GM12878 (cell line): ENCODE measurements around the gene COX10. TPM values are rescaled to one million over a fixed set of nuclear protein-coding genes. Genes with fewer than 3 reads are reported as not detected.

Experiments
- ATAC-seq: fragments of 200-7000 bp; cut with Tn5 transposase; 3 replicates; pipeline ENCODE4 v1.9.1; 2020; ENCODE audit warnings: mild to moderate bottlenecking, moderate library complexity
- BruUV-seq: library from RNA; stranded (reverse); fragments of 400-500 nt; replicated peaks from 2 replicates; lab custom pipeline; 2021; lab: Mats Ljungman, UMichigan
- CTCF ChIA-PET: fragments of 300-600 bp; sonication (Branson Sonifier 250); formaldehyde crosslinking; extraction: SDS; loops from one replicate; lab custom pipeline; 2021; ENCODE audit warnings: inconsistent platforms; lab: Yijun Ruan, JAX
- POLR2A ChIA-PET: fragments of 350-600 bp; formaldehyde crosslinking; extraction: SDS; loops from one replicate; lab custom pipeline; 2021; ENCODE audit warnings: inconsistent platforms; lab: Charles Lee
- RAD21 ChIA-PET: fragments of 300-600 bp; sonication (Branson Sonifier 250); formaldehyde crosslinking; loops from one replicate; lab custom pipeline; 2023; ENCODE audit warnings: antibody characterized with exemption; ENCODE audit not compliant: unreplicated experiment; lab: Charles Lee
- SMC1A ChIA-PET: fragments of 300-600 bp; sonication (Branson Sonifier 250); formaldehyde crosslinking; loops from one replicate; lab custom pipeline; 2023; ENCODE audit not compliant: unreplicated experiment, uncharacterized antibody; lab: Charles Lee
- DNase-seq: peaks from one replicate; pipeline ENCODE4 v3.0.0-alpha.2; 2011; ENCODE audit warnings: low read depth, low spot score
- FAIRE-seq: peaks from 3 replicates; lab custom pipeline; 2011; peaks lifted over from hg19 to GRCh38; lab: Jason Lieb, UNC
- H2AFZ ChIP-seq: 2 replicates; pipeline ENCODE4 v1.6.0; 2011; ENCODE audit warnings: low read depth, low read length, control low read depth; ENCODE audit not compliant: control insufficient read depth
- H3K27ac ChIP-seq: 2 replicates; pipeline ENCODE4 v1.5.1; 2011; ENCODE audit warnings: control low read depth; ENCODE audit not compliant: control insufficient read depth, insufficient read depth
- H3K27me3 ChIP-seq, 2 experiments: replicated peaks in 1 of 2; 2 replicates each; pipeline versions ENCODE4 v1.6.0 to v1.6.1; 2011; ENCODE audit warnings: low read length in 1 of 2; ENCODE audit not compliant: control insufficient read depth in 2 of 2, insufficient read depth in 2 of 2
- H3K36me3 ChIP-seq, 2 experiments: 2 replicates each; pipeline ENCODE4 v1.5.1; 2011; ENCODE audit warnings: low read length in 1 of 2; ENCODE audit not compliant: control insufficient read depth in 2 of 2, insufficient read depth in 2 of 2
- H3K4me1 ChIP-seq: 2 replicates; pipeline ENCODE4 v1.6.1; 2011; ENCODE audit warnings: mild to moderate bottlenecking, low read length, moderate library complexity, mixed read lengths; ENCODE audit not compliant: control insufficient read depth, insufficient read depth
- H3K4me2 ChIP-seq: 2 replicates; pipeline ENCODE4 v1.6.0; 2011; ENCODE audit warnings: control low read depth; ENCODE audit not compliant: control insufficient read depth, insufficient read depth
- H3K4me3 ChIP-seq: fragments of 200-600 bp; sonication (generic); 2 replicates; pipeline ENCODE4 v1.5.1; 2016
- H3K79me2 ChIP-seq: 2 replicates; pipeline ENCODE4 v1.6.0; 2011; ENCODE audit warnings: low read length; ENCODE audit not compliant: control insufficient read depth, insufficient read depth
- H3K9ac ChIP-seq: 2 replicates; pipeline ENCODE4 v1.8.0; 2011; ENCODE audit warnings: low read length, control low read depth, mixed read lengths; ENCODE audit not compliant: control insufficient read depth, insufficient read depth
- H3K9me3 ChIP-seq: replicated peaks from 3 replicates; pipeline ENCODE4 v1.5.1; 2011; ENCODE audit warnings: mild to moderate bottlenecking, low read length; ENCODE audit not compliant: control insufficient read depth, insufficient read depth
- H4K20me1 ChIP-seq: 2 replicates; pipeline ENCODE4 v1.6.0; 2011; ENCODE audit not compliant: control insufficient read depth, insufficient read depth
- BMI1 ChIP-seq: fragments of 450-650 bp; IDR thresholded peaks from 2 replicates; pipeline ENCODE4 v1.6.1; 2016; ENCODE audit warnings: mild to moderate bottlenecking, moderate library complexity, borderline replicate concordance
- CBFB ChIP-seq: IDR thresholded peaks from 2 replicates; pipeline ENCODE4 v1.6.1; 2016; ENCODE audit warnings: antibody characterized with exemption, low read depth
- CHD1 ChIP-seq: IDR thresholded peaks from 2 replicates; pipeline ENCODE4 v1.6.1; 2012; ENCODE audit warnings: low read depth, low read length, improper control_type of control experiment
- GATAD2B ChIP-seq: fragments of 450-650 bp; conservative IDR thresholded peaks from 2 replicates; pipeline ENCODE4 v1.6.1; 2017; ENCODE audit warnings: low read depth, mild to moderate bottlenecking, moderate library complexity
- IKZF2 ChIP-seq, 2 experiments: fragments of 450-650 bp; IDR thresholded peaks; 2 replicates each; pipeline ENCODE4 v1.6.1; 2017; ENCODE audit warnings: mild to moderate bottlenecking in 2 of 2, moderate library complexity in 2 of 2
- IRF4 ChIP-seq: IDR thresholded peaks from 2 replicates; pipeline ENCODE4 v1.6.1; 2011; ENCODE audit warnings: low read depth, low read length
- KLF5 ChIP-seq: fragments of 450-650 bp; IDR thresholded peaks from 2 replicates; pipeline ENCODE4 v1.6.1; 2014; ENCODE audit warnings: mild to moderate bottlenecking; ENCODE audit not compliant: partially characterized antibody
- PAX5 ChIP-seq: IDR thresholded peaks from 2 replicates; pipeline ENCODE4 v1.6.1; 2011; ENCODE audit warnings: low read depth, low read length, borderline replicate concordance
- POU2F2 ChIP-seq: IDR thresholded peaks from 3 replicates; pipeline ENCODE4 v1.6.1; 2011; ENCODE audit warnings: low read depth, mild to moderate bottlenecking, low read length, borderline replicate concordance
- RBBP5 ChIP-seq: fragments of 200-600 bp; sonication (generic); conservative IDR thresholded peaks from 2 replicates; pipeline ENCODE4 v1.6.1; 2016
- RUNX3 ChIP-seq: IDR thresholded peaks from 2 replicates; pipeline ENCODE4 v1.6.1; 2012; ENCODE audit warnings: low read length, inconsistent platforms
- SMAD5 ChIP-seq: IDR thresholded peaks from 2 replicates; pipeline ENCODE4 v1.6.1; 2016; ENCODE audit warnings: antibody characterized with exemption, low read depth
- SP1 ChIP-seq: IDR thresholded peaks from one replicate; pipeline ENCODE4 v1.6.1; 2011; ENCODE audit warnings: low read depth, low read length
- TARDBP ChIP-seq: IDR thresholded peaks from 2 replicates; pipeline ENCODE4 v1.6.1; 2016; ENCODE audit warnings: borderline replicate concordance
- ZNF274 ChIP-seq: IDR thresholded peaks from one replicate; pipeline ENCODE4 v1.8.0; 2011; ENCODE audit not compliant: insufficient read length, insufficient read depth
- ZNF622 ChIP-seq: fragments of 450-650 bp; IDR thresholded peaks from 2 replicates; pipeline ENCODE4 v1.6.1; 2017; ENCODE audit warnings: mild to moderate bottlenecking, inconsistent platforms
- WGBS: methylation state at CpG from one replicate; pipeline ENCODE4 v1.1.6; 2016; ENCODE audit warnings: low lambda C conversion rate; ENCODE audit not compliant: insufficient replicate concordance, insufficient coverage; ENCODE audit errors: missing lambda C conversion rate; 5-methylcytosine and 5-hydroxymethylcytosine counted together
- in situ Hi-C: fragments of 300-500 bp; cut with MboI; formaldehyde crosslinking; loops from 9 replicates; pipeline ENCODE4 v1.14.3; 2018; ENCODE audit warnings: mixed read lengths
- intact Hi-C: fragments of 100-400 bp; cut with micrococcal nuclease; formaldehyde crosslinking; loops from one replicate; pipeline ENCODE4 v1.14.2; 2022; ENCODE audit not compliant: unreplicated experiment
- polyA plus RNA-seq, 11 experiments: library from polyadenylated mRNA; depleted of rRNA in 4 of 11; unstranded in 6 of 11; stranded (reverse) in 5 of 11; fragments of >200 nt; fragmentation: Nextera tagmentation in 4 of 11; fragmentation: Illumina TruSeq in 1 of 11; extraction: Ambion mirVana in 4 of 11; extraction: Trizol in 1 of 11; gene quantifications; 1 replicate in 1 of 11; 2 replicates in 10 of 11; pipeline versions ENCODE4 v1.2.1 to v1.2.3, GENCODE V29; 2011 to 2016; ENCODE audit warnings: inconsistent platforms in 2 of 11, missing spikeins in 2 of 11, low read depth in 1 of 11
- total RNA-seq, 4 experiments: library from RNA; depleted of rRNA in 3 of 4; stranded (reverse); fragments of >200 nt in 3 of 4; fragmentation: Illumina TruSeq in 1 of 4; extraction: Trizol in 1 of 4; gene quantifications; 2 replicates each; pipeline versions ENCODE4 v1.2.1 to v1.2.3, GENCODE V29; 2013 to 2021
- TF ChIP-seq, protein P1 (sequence below): fragments of 450-650 bp; IDR thresholded peaks from 2 replicates; pipeline ENCODE4 v1.6.1; 2017; ENCODE audit warnings: mild to moderate bottlenecking
- TF ChIP-seq, protein P2 (sequence below): fragments of 450-650 bp; IDR thresholded peaks from 2 replicates; pipeline ENCODE4 v1.6.1; 2016; ENCODE audit warnings: mild to moderate bottlenecking, moderate library complexity, borderline replicate concordance
- TF ChIP-seq, protein P3 (sequence below): fragments of 450-650 bp; IDR thresholded peaks from 2 replicates; pipeline ENCODE4 v1.6.1; 2017; ENCODE audit warnings: low read depth, mild to moderate bottlenecking, moderate library complexity

The COX10 gene
- total and polyA plus RNA-seq, 10 of the 15 experiments (the other 5 are each of a cell fraction or from before 2014, with no cell fraction given): 9.6 to 29.4 (median 21.3) TPM

DNA sequence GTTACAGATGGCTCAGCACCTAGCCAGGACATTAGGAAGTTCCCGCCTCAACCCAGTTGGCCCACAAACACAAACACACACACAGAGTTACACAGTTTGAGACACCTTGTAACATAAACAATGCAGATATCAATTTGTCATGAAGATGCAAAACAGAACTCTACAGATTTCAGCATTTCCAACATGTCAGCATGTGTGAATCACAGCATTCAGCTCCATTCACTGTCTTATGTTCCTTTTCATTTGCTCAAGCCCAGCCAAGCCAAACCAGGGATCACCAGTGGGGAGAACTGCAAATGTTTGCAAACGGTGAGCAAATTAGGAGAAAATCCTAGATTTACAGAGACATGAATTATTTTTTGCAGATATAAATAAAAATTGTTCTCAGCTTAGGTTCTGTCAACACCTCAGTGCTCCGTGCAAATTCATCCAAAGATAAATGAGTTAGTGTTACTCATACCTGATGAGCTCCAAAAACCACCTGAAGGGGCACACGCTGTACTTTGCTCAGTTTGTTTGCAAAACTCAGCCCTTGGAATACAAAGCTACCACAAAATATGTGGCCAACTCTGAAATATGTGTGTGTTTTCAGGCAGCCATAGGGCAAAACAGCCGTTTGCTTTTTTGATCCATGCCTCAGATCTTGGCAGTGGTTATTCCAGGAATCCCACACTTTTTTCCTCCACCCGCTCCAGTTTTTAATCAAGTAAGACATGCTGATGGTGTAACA, 16.3 kb upstream of the COX10 start:
- H3K79me2 ChIP-seq: no peaks in the 10 kb centered on the region
- H3K4me2 ChIP-seq: no peak overlapping the region
- no peak for FAIRE-seq
- H3K4me1 ChIP-seq: no peaks in the 10 kb centered on the region
- TF ChIP-seq RUNX3: no peak
- TF ChIP-seq IKZF2 (IDR thresholded peaks at IDR 0.05): no peak
- no peak for TF ChIP-seq BMI1
- TF ChIP-seq IRF4: no peak
- TF ChIP-seq CBFB: no peak
- no peak for TF ChIP-seq TARDBP
- TF ChIP-seq, protein P1, sequence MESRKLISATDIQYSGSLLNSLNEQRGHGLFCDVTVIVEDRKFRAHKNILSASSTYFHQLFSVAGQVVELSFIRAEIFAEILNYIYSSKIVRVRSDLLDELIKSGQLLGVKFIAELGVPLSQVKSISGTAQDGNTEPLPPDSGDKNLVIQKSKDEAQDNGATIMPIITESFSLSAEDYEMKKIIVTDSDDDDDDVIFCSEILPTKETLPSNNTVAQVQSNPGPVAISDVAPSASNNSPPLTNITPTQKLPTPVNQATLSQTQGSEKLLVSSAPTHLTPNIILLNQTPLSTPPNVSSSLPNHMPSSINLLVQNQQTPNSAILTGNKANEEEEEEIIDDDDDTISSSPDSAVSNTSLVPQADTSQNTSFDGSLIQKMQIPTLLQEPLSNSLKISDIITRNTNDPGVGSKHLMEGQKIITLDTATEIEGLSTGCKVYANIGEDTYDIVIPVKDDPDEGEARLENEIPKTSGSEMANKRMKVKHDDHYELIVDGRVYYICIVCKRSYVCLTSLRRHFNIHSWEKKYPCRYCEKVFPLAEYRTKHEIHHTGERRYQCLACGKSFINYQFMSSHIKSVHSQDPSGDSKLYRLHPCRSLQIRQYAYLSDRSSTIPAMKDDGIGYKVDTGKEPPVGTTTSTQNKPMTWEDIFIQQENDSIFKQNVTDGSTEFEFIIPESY: no peak
- TF ChIP-seq SP1: no peak
- no peak for TF ChIP-seq ZNF274
- TF ChIP-seq CHD1: no peak
- TF ChIP-seq ZNF622: no peak
- TF ChIP-seq GATAD2B: no peak
- TF ChIP-seq RBBP5: no peak
- TF ChIP-seq SMAD5: no peak
- TF ChIP-seq KLF5: no peak
- no peak for TF ChIP-seq PAX5
- no peak for TF ChIP-seq POU2F2
- TF ChIP-seq, protein P2, sequence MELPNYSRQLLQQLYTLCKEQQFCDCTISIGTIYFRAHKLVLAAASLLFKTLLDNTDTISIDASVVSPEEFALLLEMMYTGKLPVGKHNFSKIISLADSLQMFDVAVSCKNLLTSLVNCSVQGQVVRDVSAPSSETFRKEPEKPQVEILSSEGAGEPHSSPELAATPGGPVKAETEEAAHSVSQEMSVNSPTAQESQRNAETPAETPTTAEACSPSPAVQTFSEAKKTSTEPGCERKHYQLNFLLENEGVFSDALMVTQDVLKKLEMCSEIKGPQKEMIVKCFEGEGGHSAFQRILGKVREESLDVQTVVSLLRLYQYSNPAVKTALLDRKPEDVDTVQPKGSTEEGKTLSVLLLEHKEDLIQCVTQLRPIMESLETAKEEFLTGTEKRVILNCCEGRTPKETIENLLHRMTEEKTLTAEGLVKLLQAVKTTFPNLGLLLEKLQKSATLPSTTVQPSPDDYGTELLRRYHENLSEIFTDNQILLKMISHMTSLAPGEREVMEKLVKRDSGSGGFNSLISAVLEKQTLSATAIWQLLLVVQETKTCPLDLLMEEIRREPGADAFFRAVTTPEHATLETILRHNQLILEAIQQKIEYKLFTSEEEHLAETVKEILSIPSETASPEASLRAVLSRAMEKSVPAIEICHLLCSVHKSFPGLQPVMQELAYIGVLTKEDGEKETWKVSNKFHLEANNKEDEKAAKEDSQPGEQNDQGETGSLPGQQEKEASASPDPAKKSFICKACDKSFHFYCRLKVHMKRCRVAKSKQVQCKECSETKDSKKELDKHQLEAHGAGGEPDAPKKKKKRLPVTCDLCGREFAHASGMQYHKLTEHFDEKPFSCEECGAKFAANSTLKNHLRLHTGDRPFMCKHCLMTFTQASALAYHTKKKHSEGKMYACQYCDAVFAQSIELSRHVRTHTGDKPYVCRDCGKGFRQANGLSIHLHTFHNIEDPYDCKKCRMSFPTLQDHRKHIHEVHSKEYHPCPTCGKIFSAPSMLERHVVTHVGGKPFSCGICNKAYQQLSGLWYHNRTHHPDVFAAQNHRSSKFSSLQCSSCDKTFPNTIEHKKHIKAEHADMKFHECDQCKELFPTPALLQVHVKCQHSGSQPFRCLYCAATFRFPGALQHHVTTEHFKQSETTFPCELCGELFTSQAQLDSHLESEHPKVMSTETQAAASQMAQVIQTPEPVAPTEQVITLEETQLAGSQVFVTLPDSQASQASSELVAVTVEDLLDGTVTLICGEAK: no peak
- TF ChIP-seq, protein P3, sequence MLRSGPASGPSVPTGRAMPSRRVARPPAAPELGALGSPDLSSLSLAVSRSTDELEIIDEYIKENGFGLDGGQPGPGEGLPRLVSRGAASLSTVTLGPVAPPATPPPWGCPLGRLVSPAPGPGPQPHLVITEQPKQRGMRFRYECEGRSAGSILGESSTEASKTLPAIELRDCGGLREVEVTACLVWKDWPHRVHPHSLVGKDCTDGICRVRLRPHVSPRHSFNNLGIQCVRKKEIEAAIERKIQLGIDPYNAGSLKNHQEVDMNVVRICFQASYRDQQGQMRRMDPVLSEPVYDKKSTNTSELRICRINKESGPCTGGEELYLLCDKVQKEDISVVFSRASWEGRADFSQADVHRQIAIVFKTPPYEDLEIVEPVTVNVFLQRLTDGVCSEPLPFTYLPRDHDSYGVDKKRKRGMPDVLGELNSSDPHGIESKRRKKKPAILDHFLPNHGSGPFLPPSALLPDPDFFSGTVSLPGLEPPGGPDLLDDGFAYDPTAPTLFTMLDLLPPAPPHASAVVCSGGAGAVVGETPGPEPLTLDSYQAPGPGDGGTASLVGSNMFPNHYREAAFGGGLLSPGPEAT: no peak
- H3K27me3 ChIP-seq: no peaks in the 10 kb centered on the region
- no peak overlapping the region for H2AFZ ChIP-seq
- DNase-seq: no peak
- no peak for ATAC-seq
- H3K9me3 ChIP-seq: no peaks in the 10 kb centered on the region; the same call in 2 of the 3 replicates
- no peak overlapping the region for H3K4me3 ChIP-seq
- H3K36me3 ChIP-seq: no peaks in the 10 kb centered on the region; a peak in 1 of 4 replicates
- ChIA-PET RAD21 (no interaction called here), CTCF (interaction anchor here (1.1 kb wide), 1 partner anchor 13 kb away, joined by 3 read pairs; no protein-coding TSS in a partner anchor), POLR2A (no interaction called here), SMC1A (interaction anchor here (0.6 to 1.4 kb wide), 4 partner anchors 16 to 70 kb away, joined by 3 to 4 read pairs (median 4); no protein-coding TSS in a partner anchor)
- H3K27ac ChIP-seq: no peak overlapping the region
- BruUV-seq: no TSS peak
- no peaks in the 10 kb centered on the region for H4K20me1 ChIP-seq
- 94% methylated on average over 6 of the region's 6 CpGs for WGBS
- in situ Hi-C loops (no loop called here), intact Hi-C loops (no loop called here)
- no peak overlapping the region for H3K9ac ChIP-seq
